Right lobe of liver (tissue), 4 donors: ENCODE measurements around the gene GPR17.

Source experiments
- CTCF ChIP-seq, 4 donors: fragments of 200-600 bp in 3 of 4; fragments of 450-650 bp in 1 of 4; IDR thresholded peaks; one replicate each; pipeline versions ENCODE4 v1.5.1 to v1.8.0; 2016 to 2022; ENCODE audit warnings: antibody characterized with exemption in 4 of 4, mild to moderate bottlenecking in 2 of 4
- POLR2A ChIP-seq: fragments of 450-650 bp; IDR thresholded peaks from one replicate; pipeline ENCODE4 v1.6.1; 2017; ENCODE audit warnings: antibody characterized with exemption, mild to moderate bottlenecking
- donor health status: DM: no; HTN: no; CAD: no.
- donor health status: DM: no; HTN: no; CAD: no.
- donor health status: DM: no; HTN: yes; CAD: no.

GRCh38 chr2:127665267-127665893 lies 19.4 kb downstream of the GPR17 start:
- no peak for TF ChIP-seq CTCF (IDR thresholded peaks at IDR 0.05)
- peak; percentile 38 for TF ChIP-seq POLR2A
